A549 treated with Hydrocortisone at 1 μM for 4 hours (cell line): ENCODE data around the gene CASP7. TPM values are rescaled to one million over a fixed set of nuclear protein-coding genes. Genes with fewer than 3 reads are reported as not detected.

Experiments
- total RNA-seq: library from RNA; stranded (reverse); fragments of 200-300 nt; extraction: Qiagen RNA extraction; gene quantifications from 5 replicates; pipeline ENCODE4 v1.2.3, GENCODE V29; 2022

Gene CASP7
- 24.4 to 34.3 TPM (median 29.2 TPM) in 5 replicates for total RNA-seq

GRCh38 chr10:113679463-113680189 is at the start of gene CASP7:
Gene CASP7, plus strand, starts transcription at chr10:113679912. Its CDS starts 17,582 bp downstream, at chr10:113697494.

GRCh38 chr10:113663908-113664307 is 15.8 kb upstream of the CASP7 start, which contains the start of gene NRAP:
Gene NRAP, minus strand, starts transcription at chr10:113664041. Its CDS starts 159 bp downstream, at chr10:113663882.

GRCh38 chr10:113751181-113751732 is 71.5 kb downstream of the CASP7 start, which contains the start of gene PLEKHS1:
Gene PLEKHS1, plus strand, starts transcription at chr10:113751682. Its CDS starts 3,596 bp downstream, at chr10:113755278.

Other genes starting within 250 kb of the CASP7 start
- 0.06 to 0.18 TPM (median 0.13 TPM) in 5 replicates for gene HABP2, start 126.9 kb upstream of the CASP7 start, total RNA-seq
- gene NRAP, start 15.9 kb upstream of the CASP7 start, total RNA-seq = not detected in 5 replicates
- 0.06 to 0.09 TPM (median 0.07 TPM) in 4 of 5 replicates, not detected in the other for gene PLEKHS1, start 71.8 kb downstream of the CASP7 start, total RNA-seq
- 8.9 to 11.8 TPM (median 9.8 TPM) in 5 replicates for gene DCLRE1A, start 174.2 kb downstream of the CASP7 start, total RNA-seq
- gene NHLRC2, start 174.7 kb downstream of the CASP7 start, total RNA-seq = 6.3 to 8.7 TPM (median 7.2 TPM) in 5 replicates